Measurements from ENCODE around the gene DPYSL5.

GRCh38 chr2:26811261-26811660 lies 36.7 kb upstream of the DPYSL5 start:
- TF ChIP-seq CTCF (IDR thresholded peaks at IDR 0.05) = no peak
- TF ChIP-seq POLR2A (IDR thresholded peaks at IDR 0.05; ENCODE audit: low read length) = no peak
- no peak for TF ChIP-seq MAX (IDR thresholded peaks at IDR 0.05)
- TF ChIP-seq USF2 (IDR thresholded peaks at IDR 0.05) = no peak
- no peak for TF ChIP-seq PHF8 (IDR thresholded peaks at IDR 0.05; ENCODE audit: borderline replicate concordance, low read depth)
- TF ChIP-seq E2F6 (IDR thresholded peaks at IDR 0.05; ENCODE audit: borderline replicate concordance, low read depth) = no peak
- TF ChIP-seq JUNB (IDR thresholded peaks at IDR 0.05) = no peak
- TF ChIP-seq RNF2 (IDR thresholded peaks at IDR 0.05; ENCODE audit: borderline replicate concordance, low read depth) = no peak
- no peak for TF ChIP-seq REST (IDR thresholded peaks at IDR 0.05)

Measured in A549 (cell line).